Activated CD4-positive, alpha-beta T cell treated with anti-CD3 and anti-CD28 coated beads for 1 hour (primary cell): ENCODE data around the gene AMMECR1.
"Not testable (repeated sequence)": the region's sequence is repeated elsewhere in the genome, so short reads cannot be mapped to it uniquely, and the experiment has no call there.

ENCODE experiments used
- DNase-seq: peaks from one replicate; pipeline ENCODE4 v3.0.0-alpha.2; 2020

The AMMECR1 gene

DNA sequence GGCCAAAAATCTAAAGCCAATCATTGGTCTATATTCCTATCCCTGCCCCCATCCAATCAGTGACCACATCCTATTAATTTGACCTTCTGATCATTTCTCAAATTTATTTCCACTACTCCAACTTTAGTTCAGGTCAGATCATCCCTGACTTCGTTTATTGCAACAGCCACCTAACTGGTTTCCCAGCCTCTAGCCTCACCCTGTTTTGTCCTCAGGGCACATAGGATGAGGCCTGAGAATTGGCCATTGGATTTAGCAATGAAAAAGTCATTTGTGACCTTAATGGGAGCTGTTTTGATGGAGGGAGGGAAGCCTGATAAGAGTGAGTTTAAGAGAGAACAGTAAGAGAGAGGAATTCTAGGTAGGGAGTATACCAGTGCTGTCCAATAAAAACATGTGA lies 155.0 kb downstream of the AMMECR1 start:
- no peak for DNase-seq

DNA sequence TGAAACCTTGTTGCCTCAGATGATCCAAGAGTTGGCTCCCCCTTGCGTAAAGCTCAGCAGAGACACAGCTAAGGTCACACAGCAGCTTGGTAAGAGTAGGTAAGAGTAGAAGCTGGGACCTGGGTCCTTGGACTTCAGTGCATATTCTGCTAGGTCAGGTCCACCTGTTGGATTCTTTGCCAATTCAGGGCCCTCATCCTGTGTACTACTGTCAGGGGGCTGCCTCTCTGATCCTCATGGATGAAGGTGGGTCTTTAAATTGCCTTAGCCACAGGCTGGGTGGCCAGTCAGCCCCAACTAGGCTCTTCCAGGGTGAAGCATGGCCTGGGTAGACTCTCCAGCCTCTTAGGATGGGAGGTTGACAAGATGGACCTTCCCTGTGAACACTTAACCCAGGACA lies 155.8 kb downstream of the AMMECR1 start:
- no peak for DNase-seq

DNA sequence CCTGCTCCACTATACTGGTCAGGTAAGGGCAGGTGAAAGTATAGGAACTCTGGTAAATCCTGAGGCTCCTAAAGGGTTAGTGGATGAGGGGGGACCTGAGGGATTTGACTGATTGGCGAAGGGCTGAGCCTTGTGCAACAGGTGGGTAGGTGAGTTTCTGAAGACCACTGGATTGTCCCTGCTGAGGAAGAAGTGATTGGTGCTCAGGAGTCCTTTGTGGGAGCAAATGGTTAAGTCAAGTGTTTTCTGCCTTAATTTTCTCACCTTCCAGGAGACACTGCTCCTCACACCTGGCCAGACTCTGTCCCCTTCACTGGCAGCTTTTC lies 156.6 kb downstream of the AMMECR1 start:
- DNase-seq: no peak

DNA sequence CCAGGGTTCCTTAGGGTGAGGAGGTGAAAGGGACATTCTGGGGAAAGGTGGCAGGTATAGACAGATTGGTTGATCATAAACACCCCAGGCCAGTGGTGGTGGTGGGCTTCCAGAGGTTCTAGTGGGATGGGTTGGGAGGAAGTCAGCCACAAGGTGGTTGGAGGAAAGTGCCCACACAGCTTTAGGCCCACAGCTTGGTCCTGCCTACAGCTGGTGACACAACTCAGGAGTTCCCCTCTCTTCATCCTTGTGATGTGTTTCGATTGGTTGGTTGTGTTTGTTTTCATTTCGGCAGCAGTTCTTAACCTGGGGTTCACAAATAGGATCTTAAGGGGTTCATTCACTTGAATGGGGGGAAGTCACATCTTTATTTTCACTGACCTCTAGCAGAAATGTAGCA lies 158.0 kb downstream of the AMMECR1 start:
- DNase-seq: no peak

DNA sequence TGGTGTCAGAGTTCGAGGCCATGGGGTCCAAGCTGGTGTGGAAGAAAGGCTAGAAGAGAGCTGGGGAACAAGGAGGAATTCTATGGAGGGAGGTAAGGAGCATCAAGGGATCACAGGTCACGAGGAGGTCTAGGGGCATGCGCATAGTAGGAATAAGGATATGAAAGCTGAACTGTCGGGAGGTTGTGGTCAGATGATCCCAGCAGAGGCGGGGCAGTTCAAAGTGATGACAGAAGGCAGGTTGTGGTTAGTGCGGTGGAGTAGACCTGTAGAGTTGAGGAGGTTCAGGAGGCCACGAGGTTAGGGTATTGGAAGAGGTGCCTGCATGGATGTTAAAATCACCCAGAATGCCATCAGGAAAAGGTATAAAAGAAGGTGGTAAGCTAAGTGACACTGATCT lies 158.7 kb downstream of the AMMECR1 start:
- DNase-seq: no peak

DNA sequence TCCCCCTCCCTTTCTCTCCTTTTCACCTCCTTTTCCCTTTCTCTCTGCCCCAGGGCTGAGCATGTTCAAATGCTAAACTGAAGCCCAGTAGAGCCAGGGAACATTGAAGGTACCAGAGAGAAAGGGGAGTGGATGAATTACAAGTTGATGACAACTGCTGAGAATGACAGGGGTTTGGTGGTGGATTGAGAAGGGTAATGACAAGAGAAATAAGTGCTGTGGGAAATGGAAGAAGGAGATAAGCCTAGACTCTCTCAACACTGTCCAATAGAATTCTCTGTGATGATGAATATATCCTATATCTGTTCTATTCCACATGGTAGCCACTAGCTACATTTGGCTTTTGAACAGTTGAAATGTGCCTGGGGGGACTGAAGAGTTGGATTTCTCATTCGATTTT lies 160.4 kb downstream of the AMMECR1 start:
- no peak for DNase-seq

DNA sequence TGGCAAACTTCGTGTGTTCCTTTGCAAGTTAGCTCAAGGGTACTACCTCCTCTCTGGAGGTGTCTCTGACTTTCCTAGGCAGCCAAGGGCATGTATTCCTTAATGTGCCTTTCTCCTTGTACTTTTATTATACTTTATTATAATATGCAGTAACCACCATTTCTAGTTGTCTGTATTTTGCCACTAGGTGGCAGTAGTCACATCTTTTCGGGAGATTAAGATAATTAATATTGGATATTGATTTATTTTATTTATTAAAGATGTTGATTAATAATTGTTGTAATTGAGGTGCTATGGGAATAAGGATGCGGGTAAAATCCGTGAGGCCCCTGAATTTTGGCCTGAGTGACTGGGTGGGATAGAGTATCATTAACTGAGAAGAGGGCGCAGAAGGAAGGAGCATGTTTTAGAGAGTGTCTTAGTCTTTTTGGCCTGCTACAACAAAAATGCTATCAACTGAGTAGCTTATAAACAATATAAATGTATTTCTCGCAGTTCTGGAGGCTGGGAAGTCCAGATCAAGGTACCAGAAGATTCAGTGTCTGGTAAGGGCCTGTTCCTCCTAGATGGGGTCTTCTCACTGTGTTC lies 161.6 kb downstream of the AMMECR1 start:
- no peak for DNase-seq

DNA sequence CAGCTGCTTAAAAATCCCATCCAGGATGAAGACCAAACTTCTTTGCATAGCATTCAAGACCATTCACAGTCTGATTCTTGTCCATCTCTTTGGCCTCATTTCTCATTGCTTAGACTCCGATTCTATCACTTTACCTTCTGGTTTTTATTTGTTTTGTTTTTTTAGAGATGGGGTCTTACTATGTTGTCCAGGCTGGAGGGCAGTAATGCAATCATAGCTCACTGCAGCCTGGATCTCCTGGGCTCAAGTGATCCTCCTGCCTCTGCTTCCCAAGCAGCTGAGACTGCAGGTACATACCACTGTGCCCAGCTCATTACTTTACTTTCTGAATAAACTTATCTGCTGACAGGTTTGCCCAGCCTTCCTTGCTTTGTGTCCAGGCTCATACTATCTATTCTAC lies 162.1 kb downstream of the AMMECR1 start:
- DNase-seq: no peak

DNA sequence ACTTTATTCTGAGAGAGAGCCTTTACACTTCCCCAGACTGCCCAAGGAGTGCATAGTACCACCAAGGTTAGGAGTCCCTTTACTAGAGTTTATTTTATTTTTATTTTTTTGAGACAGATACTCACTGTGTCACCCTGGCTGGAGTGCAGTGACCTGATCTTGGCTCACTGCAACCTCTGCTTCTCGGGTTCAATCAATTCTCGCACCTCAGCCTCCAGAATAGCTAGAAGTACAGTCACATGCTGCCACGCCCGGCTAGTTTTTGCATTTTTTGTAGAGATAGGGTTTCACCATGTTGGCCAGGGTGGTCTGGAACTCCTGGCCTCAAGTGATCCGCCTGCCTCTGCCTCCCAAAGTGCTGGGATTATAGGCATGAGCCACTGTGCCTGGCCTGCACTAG lies 163.6 kb downstream of the AMMECR1 start:
- not testable (repeated sequence) for DNase-seq

DNA sequence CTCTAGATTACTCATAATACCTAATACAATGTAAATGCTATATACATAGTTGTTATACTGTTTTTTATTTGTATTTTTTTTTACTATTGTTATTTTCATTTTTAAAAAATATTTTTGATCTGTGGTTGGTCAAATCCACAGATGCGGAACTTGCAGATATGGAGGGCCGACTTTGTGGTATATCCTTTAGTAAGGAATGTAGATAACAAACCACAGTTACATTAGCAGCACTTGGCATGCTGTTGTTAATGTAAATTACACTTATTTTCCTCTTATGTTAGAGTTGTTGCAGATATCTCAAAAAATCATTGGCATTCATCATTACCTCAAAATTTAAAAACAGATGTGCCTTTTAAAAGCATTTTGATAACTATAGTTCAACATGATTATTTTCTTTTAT lies 164.0 kb downstream of the AMMECR1 start:
- no peak for DNase-seq

DNA sequence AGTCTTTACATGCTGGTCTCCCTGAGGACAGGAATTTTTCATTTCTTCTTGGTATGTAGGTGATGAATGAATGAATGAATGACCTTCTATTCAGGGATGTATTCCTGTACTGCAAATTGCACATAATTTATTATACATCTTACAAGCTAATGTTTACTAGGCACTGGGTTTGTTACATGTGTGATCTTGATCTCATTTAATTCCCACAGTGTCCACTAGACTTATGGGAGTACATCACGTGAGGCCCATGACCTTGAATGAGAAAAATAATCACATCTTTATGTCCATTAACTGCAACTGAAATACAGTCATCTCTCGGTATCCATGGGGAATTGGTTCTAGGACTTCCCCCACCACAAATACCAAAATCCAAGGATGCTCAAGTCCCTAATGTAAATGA lies 164.6 kb downstream of the AMMECR1 start:
- no peak for DNase-seq

DNA sequence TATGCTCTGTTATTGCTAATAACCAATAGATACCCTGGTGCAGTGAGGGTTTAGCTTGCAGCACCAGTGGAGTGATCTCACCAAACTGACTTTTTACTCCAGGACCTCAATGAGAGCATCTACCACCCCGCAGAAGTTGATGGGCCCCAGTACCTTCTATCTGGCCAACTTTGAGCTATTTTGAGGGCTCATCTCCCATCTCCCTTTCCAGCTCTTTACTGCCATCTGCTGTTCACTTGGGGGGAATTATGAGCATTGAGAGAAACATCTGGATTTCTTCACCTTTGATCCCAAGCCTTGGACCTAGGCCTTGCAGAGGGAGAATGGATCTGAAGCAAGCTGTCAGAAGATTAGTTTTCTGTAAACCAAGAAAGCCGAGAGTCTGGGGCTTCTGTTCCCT lies 171.4 kb downstream of the AMMECR1 start:
- no peak for DNase-seq

DNA sequence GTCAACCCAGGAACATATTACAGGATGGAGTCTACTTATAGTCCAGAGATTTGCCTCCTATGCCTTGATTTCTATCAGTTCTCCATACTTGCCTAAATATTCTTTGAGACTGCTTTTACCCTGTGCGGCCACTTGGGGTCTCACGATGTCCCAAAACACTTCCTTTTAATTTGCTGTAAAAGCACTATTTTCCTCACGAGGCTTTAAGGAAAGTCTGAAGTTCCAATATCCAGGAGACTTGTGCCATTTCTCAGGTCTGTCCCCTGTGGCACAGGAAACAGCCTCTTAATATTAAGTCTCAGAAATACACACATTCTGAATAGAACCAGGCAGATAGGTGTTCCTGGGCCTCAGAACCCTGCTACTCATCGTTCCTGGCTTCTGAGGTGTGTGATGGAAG lies 172.0 kb downstream of the AMMECR1 start:
- no peak for DNase-seq

DNA sequence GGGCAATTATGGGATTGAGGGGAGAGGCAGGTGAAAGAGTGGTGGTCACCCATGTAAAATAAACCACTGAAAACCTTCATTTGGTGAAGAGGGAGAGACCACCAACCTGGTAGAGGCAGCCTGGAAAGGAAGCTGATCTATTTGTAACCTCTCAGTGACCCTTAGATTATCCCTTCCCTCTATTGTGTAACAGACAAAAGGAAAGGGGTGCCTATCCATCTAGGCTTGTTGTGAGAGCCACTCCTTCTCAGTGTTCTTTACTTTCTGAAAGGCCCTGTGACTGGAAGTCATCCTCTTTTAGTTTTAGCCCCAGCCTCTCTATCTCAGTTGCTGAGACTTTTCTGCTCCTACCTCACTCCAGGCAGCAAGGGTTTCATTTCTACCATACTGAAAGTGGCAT lies 172.6 kb downstream of the AMMECR1 start:
- no peak for DNase-seq
